EH (cell line): ENCODE data around the gene TP53BP1.
"Not testable (repeated sequence)": the region's sequence is repeated elsewhere in the genome, so short reads cannot be mapped to it uniquely, and the experiment has no call there.

Source experiments
- DNase-seq: peaks from one replicate; pipeline ENCODE4 v3.0.0-alpha.2; 2015; ENCODE audit warnings: low read depth

Gene TP53BP1

DNA sequence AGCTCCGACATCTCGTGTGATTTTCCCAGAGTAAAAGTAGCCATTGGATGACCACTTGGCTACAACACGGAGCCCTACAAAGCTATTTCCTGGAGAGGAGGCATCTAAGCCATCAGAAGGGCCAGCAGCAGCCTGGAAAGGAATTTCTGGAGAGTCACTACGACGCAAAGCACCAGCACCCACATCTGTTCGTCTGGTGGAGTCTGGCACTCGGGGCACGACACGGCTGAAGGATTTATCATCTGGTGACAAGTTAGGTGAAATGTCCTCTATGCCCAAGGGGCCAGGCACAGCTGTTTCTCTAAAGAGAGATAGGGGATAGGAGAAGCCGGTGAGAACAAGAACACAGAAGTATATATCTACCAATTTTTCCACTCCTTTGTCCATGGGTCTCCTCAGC is 72.5 kb downstream of the TP53BP1 start:
- DNase-seq: no peak

GRCh38 chr15:43414196-43414595 is 78.8 kb downstream of the TP53BP1 start:
- no peak for DNase-seq

- no peak for DNase-seq
Measured at GRCh38 chr15:43412096-43412495, 80.9 kb downstream of the TP53BP1 start.

DNA sequence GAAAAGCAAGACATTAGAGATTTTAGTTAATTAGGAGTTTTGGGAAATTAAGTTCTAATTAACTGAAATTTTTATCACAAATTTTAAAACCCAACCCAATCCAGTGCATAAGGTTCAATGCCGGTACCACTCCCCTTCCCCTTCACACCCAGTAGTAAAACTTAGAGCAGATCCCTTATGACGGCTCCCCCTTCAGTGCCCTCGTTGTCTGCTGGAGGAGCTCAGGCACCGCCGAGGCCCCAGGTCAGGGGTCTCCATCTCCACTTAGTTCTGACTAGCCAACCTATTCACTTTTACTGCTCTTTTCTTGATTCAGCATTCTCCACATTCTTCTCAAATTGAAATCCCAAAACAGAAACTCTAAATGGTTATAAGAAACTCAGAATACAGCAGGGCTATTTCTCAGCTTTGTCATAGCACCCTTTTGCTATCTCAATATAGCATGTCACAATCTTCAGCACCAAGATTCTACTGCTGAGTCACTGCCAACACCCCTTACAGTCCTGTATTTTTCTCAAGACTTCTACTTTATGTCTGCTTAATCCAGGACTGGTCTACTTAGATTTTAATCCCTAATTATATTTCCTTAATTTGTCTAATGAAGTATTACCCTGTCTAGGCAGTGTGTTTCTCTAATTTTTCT is 82.3 kb downstream of the TP53BP1 start:
- DNase-seq: peak; percentile 61

- no peak for DNase-seq
Measured at GRCh38 chr15:43408789-43409188, 84.2 kb downstream of the TP53BP1 start.

DNA sequence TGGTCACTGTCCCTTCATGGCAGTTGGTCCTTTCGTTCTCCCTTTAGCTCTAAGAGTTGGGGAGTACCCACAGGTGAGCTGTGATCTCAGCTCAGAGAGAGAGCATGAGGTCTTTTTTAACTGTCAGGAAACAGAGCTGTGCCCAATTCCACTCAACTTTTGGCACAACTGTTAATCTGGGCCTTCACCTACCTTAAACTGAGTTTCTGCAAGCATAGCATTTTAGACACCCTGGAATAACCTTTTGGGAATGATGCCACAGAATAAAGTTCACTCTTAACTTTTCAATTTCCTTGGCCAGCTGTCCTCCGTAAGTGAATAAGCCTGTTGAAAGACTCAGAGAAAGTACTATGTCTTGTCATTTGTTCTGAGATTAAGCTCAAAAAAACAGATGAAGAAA is 86.1 kb downstream of the TP53BP1 start:
- DNase-seq: no peak

- no peak for DNase-seq
Measured at GRCh38 chr15:43406189-43406588, 86.8 kb downstream of the TP53BP1 start.

DNA sequence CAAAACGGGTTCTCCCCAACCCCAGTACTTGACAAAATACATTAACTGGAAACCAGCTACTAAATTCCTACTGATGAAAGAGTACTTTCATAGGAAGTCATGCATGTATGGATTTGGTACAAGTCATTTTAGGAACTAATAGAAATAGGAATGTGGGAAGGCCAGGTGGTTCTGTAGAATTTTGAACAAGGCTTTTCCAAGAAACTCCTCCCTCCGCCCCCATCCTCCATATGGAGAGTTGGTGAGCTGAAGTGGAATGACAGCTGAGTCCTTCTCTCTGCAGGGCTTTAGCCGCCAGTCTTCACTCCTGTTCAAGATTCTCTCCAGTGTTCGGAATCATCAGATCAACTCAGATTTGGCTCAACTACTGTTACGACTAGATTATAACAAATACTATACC is 88.8 kb downstream of the TP53BP1 start:
- DNase-seq: no peak

- DNase-seq: no peak
Measured at GRCh38 chr15:43403616-43404015, 89.3 kb downstream of the TP53BP1 start.

DNA sequence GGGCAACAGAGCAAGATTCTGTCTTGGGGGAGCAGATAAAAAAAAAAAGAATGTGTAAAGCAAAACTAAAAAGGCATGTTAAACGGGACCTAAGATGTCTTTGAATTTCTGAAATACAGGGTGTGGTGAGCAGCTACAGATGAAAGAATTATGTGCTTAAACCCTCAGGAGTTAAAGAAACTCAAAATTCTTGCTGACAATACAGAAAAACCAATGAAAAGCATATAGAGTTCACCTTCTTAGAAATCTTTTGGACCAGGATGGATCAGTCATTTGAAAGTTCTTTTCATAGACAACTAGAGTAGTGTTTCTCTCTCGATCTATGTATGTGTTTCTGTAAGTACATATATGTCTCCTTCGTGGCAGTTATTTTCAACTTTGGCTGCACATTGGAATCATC is 90.7 kb downstream of the TP53BP1 start:
- DNase-seq: no peak

DNA sequence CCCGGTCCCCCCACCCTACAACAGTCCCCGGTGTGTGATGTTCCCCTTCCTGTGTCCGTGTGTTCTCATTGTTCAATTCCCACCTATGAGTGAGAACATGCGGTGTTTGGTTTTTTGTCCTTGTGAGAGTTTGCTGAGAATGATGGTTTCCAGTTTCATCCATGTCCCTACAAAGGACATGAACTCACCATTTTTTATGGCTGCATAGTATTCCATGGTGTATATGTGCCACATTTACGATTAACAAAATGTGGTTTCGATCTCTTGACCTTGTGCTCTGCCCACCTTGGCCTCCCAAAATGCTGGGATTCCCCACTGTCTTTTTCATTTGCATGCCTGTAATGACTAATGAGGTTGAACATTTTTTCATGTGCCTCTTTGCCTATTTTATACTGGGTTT is 99.4 kb downstream of the TP53BP1 start:
- not testable (repeated sequence) for DNase-seq

DNA sequence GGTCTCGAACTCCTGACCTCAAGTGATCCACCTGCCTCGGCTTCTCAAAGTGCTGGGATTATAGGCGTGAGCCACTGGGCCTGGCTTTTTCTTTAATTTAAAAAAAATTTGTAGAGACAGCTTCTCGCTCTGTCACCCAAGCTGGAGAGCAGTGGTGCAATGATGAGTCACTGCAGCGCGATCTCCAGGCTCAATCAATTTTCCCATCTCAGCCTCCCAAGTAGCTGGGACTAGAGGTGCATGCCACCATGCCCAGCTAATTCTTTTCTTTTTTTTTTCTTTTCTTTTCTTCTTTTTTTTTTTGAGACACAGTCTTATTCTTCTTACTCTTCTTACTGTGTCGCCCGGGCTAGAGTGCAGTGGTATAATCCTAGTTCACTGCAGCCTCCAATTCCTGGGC is 102.2 kb downstream of the TP53BP1 start:
- DNase-seq: peak; percentile 48

DNA sequence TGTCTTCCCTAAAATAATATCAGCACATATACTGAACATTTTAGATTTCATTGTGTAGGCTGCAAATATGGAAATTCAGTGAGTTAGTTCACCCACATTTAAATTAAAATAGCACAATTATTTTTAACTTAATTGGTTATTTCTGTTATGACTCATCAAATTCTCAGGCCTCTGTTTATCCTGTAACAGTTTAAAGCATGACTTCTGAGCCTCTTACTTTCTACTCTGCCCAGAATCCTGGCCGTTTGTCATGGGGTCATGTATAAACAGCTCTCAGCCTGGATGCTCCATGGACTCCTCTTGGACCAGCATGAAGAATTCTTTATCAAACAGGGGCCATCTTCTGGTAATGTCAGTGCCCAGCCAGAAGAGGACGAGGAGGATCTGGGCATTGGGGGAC is 109.9 kb downstream of the TP53BP1 start:
- peak; percentile 80 for DNase-seq

DNA sequence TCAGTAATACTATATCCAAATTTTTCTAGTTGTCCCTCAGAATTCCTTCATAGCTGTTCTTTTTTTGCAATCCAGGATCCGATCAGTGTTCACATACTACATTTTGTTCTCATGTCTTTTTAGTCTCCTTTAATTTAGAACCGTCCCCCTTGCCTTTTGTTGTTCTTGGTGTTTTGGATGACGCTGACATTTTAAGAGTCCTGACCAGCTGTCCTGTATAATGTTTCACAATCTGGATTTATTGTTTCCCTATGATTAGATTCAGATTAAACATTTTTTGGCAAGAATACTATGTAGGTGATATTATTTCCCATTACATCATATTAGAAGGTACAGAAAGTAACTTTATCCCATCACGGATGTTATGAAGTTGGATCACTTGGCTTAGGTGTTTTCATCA is 110.6 kb downstream of the TP53BP1 start:
- no peak for DNase-seq

- DNase-seq: no peak
Measured at GRCh38 chr15:43378601-43379000, 114.4 kb downstream of the TP53BP1 start.

DNA sequence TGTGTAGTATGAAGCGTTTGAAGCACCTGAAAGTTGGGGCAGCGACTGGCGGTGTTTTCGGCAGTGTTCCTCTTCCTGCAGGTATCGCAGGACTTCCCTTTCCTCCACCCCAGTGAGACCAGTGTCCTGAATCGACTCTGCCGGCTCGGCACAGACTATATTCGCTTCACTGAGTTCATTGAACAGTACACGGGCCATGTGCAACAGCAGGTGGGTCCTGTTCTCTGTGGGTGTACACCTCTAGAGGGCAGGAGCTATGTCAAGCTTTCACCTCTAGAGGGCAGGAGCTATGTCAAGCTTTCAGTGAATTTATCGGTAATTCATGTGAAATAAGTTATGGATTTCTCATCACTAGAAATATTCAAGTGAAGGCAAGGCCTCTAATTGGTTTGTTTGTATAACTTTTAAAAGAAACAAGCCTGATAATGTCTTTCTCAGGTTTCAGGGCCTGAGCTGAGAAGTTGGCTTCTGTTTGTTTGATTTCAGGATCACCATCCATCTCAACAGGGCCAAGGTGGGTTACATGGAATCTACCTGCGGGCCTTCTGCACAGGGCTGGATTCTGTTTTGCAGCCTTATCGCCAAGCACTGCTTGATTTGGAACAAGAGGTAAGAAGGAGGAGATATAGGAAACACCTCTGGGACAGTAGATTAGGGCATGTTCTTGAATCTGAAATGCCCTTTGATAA is 116.8 kb downstream of the TP53BP1 start:
- DNase-seq: peak; percentile 35

- peak; percentile 84 for DNase-seq
Measured at GRCh38 chr15:43370975-43371974, 121.7 kb downstream of the TP53BP1 start, which contains the start of the genes TUBGCP4 and ZSCAN29. Gene TUBGCP4, plus strand, starts transcription at chr15:43371101. Its CDS starts 254 bp downstream, at chr15:43371355. Gene ZSCAN29, minus strand, starts transcription at chr15:43371043. Its CDS starts 1,130 bp downstream, at chr15:43369913.

DNA sequence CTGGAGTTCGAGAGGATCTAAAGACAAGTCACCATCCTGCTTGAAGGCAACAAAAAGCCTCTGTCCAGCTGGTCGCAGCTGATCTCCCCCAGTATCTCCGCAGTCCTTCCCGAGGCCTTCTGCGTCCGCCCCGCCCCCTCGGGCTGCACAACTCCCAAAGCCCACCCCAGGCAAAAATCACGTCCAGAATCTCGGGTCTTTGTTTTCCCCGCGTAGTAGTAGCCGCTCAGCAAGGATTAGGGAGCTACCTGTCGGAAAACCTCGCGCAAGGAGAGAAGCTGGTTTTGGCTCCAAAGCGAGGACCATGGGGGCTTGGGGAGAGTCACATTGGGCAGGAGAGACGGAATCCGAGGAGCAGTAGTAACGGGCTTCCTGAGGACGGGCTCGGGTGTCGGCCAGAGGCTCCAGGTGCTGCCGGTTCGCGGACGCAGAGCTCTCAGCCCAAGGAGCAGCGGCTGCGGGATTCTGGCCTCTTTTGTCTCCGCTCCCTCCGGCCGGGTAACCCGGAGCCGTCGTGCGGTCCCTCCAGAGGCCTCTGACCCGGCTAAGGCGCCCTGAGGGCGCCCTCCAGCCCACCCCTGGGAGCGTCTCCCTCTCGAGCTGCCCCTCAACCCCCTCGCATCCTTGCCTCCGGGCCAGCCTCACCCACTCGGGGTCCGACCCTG is 122.5 kb downstream of the TP53BP1 start:
- peak; percentile 53 for DNase-seq

DNA sequence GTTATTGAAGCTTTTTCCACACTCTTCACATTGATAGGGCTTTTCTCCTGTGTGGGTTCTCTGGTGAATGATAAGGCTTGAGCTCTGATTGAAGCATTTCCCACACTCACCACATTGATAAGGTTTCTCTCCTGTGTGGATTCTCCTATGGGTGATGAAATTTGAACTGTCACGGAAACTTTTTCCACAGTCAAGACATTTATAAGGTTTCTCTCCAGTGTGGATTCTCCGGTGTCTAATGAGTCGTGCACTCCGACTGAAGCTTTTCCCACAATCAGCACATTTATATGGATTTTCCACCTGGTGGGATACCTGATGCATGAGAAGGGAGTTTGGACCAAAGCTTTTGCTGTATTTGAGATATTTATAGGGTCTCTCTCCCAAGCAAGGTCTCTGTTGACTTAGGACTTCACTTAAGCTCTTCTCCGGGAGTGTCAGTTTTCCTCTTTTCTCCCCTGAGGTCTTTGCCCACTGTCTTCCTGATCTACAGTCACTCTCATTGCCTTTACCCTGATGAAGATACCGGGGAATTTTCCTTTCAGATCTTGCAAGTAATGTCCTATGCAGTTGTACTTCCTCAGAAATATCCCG is 131.5 kb downstream of the TP53BP1 start:
- DNase-seq: peak; percentile 3

DNA sequence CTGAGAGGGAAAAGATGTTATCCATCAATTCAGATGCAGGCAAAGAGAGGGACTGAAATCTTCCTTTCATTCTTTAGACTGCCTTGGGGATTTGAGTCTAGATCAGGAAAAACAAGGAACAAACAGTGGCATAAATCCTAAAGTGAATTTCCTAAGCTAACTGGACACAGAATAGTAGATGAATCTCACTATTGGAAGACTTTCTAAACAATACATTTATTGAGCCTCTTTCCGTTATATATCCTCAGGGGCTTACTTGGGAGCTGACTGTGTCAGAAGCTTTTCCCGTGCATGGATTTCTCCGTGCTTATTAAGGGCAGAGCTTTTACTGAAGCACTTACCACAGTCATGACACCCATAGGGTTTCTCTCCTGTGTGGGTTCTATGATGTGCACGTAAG is 132.1 kb downstream of the TP53BP1 start:
- DNase-seq: no peak
